PFSK-1 (cell line): ENCODE results near the gene CEPT1.

Experiments
- FOXP2 ChIP-seq: optimal IDR thresholded peaks from 2 replicates; pipeline ENCODE3; 2011; ENCODE audit warnings: borderline replicate concordance, control low read depth, inconsistent platforms; ENCODE audit not compliant: insufficient read depth; ENCODE audit errors: extremely low read length, extremely low read depth
- POLR2AphosphoS5 ChIP-seq: IDR thresholded peaks from 2 replicates; pipeline ENCODE4 v1.6.1; 2012; ENCODE audit warnings: low read depth, mild to moderate bottlenecking, control low read depth, low read length, moderate library complexity
- SIN3A ChIP-seq: IDR thresholded peaks from 2 replicates; pipeline ENCODE4 v1.6.1; 2012; ENCODE audit warnings: mild to moderate bottlenecking, low read length, moderate library complexity, borderline replicate concordance; ENCODE audit not compliant: insufficient read depth
- TAF1 ChIP-seq: IDR thresholded peaks from 2 replicates; pipeline ENCODE4 v1.6.1; 2012; ENCODE audit warnings: low read length, control low read depth, borderline replicate concordance; ENCODE audit not compliant: insufficient read depth
- TF ChIP-seq, protein P1 (sequence below), 2 experiments: IDR thresholded peaks; 2 replicates each; pipeline versions ENCODE4 v1.6.1 to v1.8.0; 2011 to 2012; ENCODE audit warnings: low read depth in 2 of 2, low read length in 2 of 2, control low read depth in 1 of 2, inconsistent platforms in 1 of 2, mild to moderate bottlenecking in 1 of 2, moderate library complexity in 1 of 2; ENCODE audit not compliant: insufficient read depth in 1 of 2

CEPT1 gene

DNA sequence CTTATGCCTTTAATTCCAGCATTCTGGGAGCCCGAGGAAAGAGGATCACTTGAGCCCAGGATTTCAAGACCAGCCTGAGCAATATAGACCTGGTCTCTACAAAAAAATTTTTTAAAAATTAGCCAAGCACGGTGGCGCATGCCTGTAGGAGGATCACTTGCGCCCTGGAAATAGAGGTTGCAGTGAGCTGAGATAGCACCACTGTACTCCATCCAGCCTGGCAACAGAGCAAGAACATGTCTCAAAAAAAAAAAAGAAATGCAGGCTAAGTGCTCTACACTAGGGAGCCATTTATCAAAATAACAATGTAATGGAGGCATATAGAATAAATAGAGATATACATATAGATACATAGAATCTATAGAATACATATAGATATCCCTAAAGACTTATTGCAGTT, 23.3 kb downstream of the CEPT1 start:
- TF ChIP-seq SIN3A (no peak), TAF1 (no peak), FOXP2 (no peak), POLR2AphosphoS5 (no peak)
- TF ChIP-seq, protein P1, sequence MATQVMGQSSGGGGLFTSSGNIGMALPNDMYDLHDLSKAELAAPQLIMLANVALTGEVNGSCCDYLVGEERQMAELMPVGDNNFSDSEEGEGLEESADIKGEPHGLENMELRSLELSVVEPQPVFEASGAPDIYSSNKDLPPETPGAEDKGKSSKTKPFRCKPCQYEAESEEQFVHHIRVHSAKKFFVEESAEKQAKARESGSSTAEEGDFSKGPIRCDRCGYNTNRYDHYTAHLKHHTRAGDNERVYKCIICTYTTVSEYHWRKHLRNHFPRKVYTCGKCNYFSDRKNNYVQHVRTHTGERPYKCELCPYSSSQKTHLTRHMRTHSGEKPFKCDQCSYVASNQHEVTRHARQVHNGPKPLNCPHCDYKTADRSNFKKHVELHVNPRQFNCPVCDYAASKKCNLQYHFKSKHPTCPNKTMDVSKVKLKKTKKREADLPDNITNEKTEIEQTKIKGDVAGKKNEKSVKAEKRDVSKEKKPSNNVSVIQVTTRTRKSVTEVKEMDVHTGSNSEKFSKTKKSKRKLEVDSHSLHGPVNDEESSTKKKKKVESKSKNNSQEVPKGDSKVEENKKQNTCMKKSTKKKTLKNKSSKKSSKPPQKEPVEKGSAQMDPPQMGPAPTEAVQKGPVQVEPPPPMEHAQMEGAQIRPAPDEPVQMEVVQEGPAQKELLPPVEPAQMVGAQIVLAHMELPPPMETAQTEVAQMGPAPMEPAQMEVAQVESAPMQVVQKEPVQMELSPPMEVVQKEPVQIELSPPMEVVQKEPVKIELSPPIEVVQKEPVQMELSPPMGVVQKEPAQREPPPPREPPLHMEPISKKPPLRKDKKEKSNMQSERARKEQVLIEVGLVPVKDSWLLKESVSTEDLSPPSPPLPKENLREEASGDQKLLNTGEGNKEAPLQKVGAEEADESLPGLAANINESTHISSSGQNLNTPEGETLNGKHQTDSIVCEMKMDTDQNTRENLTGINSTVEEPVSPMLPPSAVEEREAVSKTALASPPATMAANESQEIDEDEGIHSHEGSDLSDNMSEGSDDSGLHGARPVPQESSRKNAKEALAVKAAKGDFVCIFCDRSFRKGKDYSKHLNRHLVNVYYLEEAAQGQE (IDR thresholded peaks at IDR 0.05; ENCODE audit: insufficient read depth in 1 of 2, low read depth in 2 of 2, low read length in 2 of 2) = no peak

DNA sequence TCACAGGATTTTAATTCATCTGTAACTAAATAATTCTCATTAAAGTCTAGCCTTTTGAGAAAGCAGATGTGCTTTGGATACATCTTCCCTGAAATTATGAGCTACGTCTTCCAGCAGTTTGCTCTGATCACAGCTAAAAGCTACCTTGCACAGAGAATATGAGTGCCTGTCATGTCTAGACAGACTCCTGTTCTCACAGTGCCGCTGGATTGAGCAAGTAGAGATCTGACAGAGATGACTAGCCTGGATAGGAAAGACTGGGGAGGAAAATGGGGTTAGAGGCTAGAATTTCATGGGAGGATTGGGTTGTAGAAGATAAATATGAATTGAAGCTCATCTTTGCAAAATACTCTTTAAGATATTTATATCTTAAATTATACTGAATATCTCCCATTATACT, 24.1 kb downstream of the CEPT1 start:
- TF ChIP-seq, protein P1 (IDR thresholded peaks at IDR 0.05; ENCODE audit: insufficient read depth in 1 of 2, low read depth in 2 of 2, low read length in 2 of 2) = no peak
- TF ChIP-seq SIN3A = no peak
- no peak for TF ChIP-seq TAF1
- TF ChIP-seq FOXP2 = no peak
- TF ChIP-seq POLR2AphosphoS5 = no peak

DNA sequence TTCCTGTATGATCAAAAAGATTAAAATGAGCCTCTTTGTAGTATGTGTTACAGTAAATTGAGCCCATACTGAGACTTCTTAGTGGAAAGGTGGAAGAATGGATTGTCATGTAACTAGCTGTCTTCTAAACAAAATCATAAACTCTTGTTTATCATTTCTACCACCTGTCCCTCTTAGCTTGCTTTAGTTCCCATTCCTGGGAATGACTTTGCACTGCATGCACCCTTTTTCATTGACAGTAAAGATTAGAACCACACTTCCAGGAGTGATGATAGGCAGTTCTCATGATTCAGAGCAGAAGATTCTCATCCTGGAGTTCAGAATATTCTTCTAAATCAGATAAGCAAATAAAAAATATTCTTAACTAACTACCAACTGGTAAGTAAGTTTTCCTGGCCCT, 32.4 kb downstream of the CEPT1 start:
- TF ChIP-seq, protein P1 (IDR thresholded peaks at IDR 0.05; ENCODE audit: insufficient read depth in 1 of 2, low read depth in 2 of 2, low read length in 2 of 2) = no peak
- TF ChIP-seq TAF1 (no peak), SIN3A (no peak), POLR2AphosphoS5 (no peak), FOXP2 (no peak)

DNA sequence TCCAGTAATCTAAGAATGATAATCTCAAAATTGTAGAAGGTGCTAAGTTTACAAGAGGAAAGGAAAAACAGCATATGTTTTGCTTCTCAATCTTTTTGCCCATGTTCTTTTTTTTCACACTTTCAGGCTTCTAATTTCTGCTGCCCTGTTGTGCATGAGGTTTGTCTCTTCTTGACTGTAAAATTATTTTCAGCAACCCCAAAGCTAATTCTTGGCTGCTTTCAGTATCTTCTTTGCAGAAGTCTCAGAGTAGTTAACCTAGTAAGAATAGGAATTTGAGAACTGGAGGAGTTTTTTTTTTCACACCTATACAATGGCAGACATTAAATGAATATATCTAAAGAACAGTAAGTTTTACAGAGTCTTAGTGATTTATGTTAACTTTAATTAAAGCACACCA, 34.0 kb downstream of the CEPT1 start:
- TF ChIP-seq FOXP2 (no peak), TAF1 (no peak), SIN3A (no peak), POLR2AphosphoS5 (no peak)
- TF ChIP-seq, protein P1 (IDR thresholded peaks at IDR 0.05; ENCODE audit: insufficient read depth in 1 of 2, low read depth in 2 of 2, low read length in 2 of 2) = no peak

DNA sequence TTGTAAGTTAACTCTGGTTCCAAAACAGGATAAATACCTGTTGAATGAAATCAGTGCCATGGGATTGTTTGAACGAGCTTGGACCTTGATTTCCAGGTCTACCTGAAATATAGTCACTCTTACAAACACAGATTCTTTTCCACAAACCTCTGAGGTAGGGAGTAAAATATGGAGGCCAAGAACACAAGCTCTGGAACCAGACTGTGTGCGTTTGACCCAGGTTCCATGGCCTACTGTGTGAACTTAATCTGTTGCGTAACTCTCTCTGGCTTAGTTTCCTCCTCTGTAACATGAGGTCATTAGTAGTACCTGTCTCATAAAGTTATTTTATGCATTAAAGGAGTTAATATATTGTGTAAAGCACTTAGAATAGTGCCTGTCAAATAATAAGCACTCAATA, 35.3 kb downstream of the CEPT1 start:
- TF ChIP-seq SIN3A = no peak
- no peak for TF ChIP-seq POLR2AphosphoS5
- TF ChIP-seq, protein P1 (IDR thresholded peaks at IDR 0.05; ENCODE audit: insufficient read depth in 1 of 2, low read depth in 2 of 2, low read length in 2 of 2) = no peak
- TF ChIP-seq TAF1 = no peak
- TF ChIP-seq FOXP2 = no peak
